Effector memory CD4-positive, alpha-beta T cell (primary cell): ENCODE measurements around the gene CDYL2.

ENCODE experiments used
- DNase-seq, 3 donors: peaks; one replicate each; pipeline ENCODE4 v3.0.0-alpha.2; 2020
- H3K27ac ChIP-seq: 2 replicates; pipeline ENCODE4 v1.7.0; 2013; ENCODE audit warnings: mild to moderate bottlenecking, low read length, moderate library complexity; ENCODE audit not compliant: insufficient read depth, poor library complexity, severe bottlenecking
- H3K27me3 ChIP-seq: replicated peaks from 2 replicates; pipeline ENCODE4 v1.7.0; 2013; ENCODE audit warnings: mild to moderate bottlenecking, low read length; ENCODE audit not compliant: insufficient read depth, control insufficient read depth, poor library complexity, severe bottlenecking
- H3K36me3 ChIP-seq: 2 replicates; pipeline ENCODE4 v1.7.0; 2013; ENCODE audit warnings: mild to moderate bottlenecking, low read length, moderate library complexity; ENCODE audit not compliant: control insufficient read depth, insufficient read depth
- H3K4me1 ChIP-seq: 2 replicates; pipeline ENCODE4 v1.7.0; 2013; ENCODE audit warnings: low read length, mild to moderate bottlenecking; ENCODE audit not compliant: control insufficient read depth, insufficient read depth, poor library complexity, severe bottlenecking
- H3K4me3 ChIP-seq: 2 replicates; pipeline ENCODE4 v1.7.0; 2013; ENCODE audit warnings: low read length, low read depth, mild to moderate bottlenecking; ENCODE audit not compliant: insufficient read depth, poor library complexity, severe bottlenecking
- H3K9me3 ChIP-seq: 2 replicates; pipeline ENCODE4 v1.7.0; 2013; ENCODE audit warnings: mild to moderate bottlenecking, low read length, moderate library complexity; ENCODE audit not compliant: control insufficient read depth

CDYL2 gene

GRCh38 chr16:80703131-80704071 lies 101.0 kb downstream of the CDYL2 start:
- no peak for DNase-seq
- Histone ChIP-seq H3K4me3 (no peak overlapping the region), H3K36me3 (no peaks in the 10 kb centered on the region), H3K27me3 (no peaks in the 10 kb centered on the region), H3K9me3 (no peaks in the 10 kb centered on the region), H3K4me1 (no peaks in the 10 kb centered on the region), H3K27ac (no peak overlapping the region)

- no peaks in the 10 kb centered on the region for H3K4me1 ChIP-seq
- H3K9me3 ChIP-seq: no peaks in the 10 kb centered on the region
- no peaks in the 10 kb centered on the region for H3K36me3 ChIP-seq
- H3K27ac ChIP-seq: no peak overlapping the region
- no peaks in the 10 kb centered on the region for H3K27me3 ChIP-seq
- no peak overlapping the region for H3K4me3 ChIP-seq
- DNase-seq: no peak
Measured at GRCh38 chr16:80702696-80703095, 101.7 kb downstream of the CDYL2 start.

- no peak overlapping the region for H3K27ac ChIP-seq
- H3K27me3 ChIP-seq: no peaks in the 10 kb centered on the region
- no peak for DNase-seq
- no peaks in the 10 kb centered on the region for H3K36me3 ChIP-seq
- no peak overlapping the region for H3K4me3 ChIP-seq
- no peaks in the 10 kb centered on the region for H3K4me1 ChIP-seq
- H3K9me3 ChIP-seq: no peaks in the 10 kb centered on the region
Measured at GRCh38 chr16:80700558-80700957, 103.8 kb downstream of the CDYL2 start.

- Histone ChIP-seq H3K36me3 (no peaks in the 10 kb centered on the region), H3K4me3 (no peak overlapping the region), H3K4me1 (no peaks in the 10 kb centered on the region), H3K27ac (no peak overlapping the region), H3K27me3 (no peaks in the 10 kb centered on the region), H3K9me3 (no peaks in the 10 kb centered on the region)
- DNase-seq: no peak
Measured at GRCh38 chr16:80695020-80695419, 109.4 kb downstream of the CDYL2 start.

- H3K36me3 ChIP-seq: no peaks in the 10 kb centered on the region
- DNase-seq: no peak
- H3K4me1 ChIP-seq: no peaks in the 10 kb centered on the region
- H3K27me3 ChIP-seq: no peaks in the 10 kb centered on the region
- no peak overlapping the region for H3K27ac ChIP-seq
- no peaks in the 10 kb centered on the region for H3K9me3 ChIP-seq
- H3K4me3 ChIP-seq: no peak overlapping the region
Measured at GRCh38 chr16:80693553-80693952, 110.8 kb downstream of the CDYL2 start.

GRCh38 chr16:80692270-80692669 lies 112.1 kb downstream of the CDYL2 start:
- Histone ChIP-seq H3K4me3 (no peak overlapping the region), H3K9me3 (no peaks in the 10 kb centered on the region), H3K27me3 (no peaks in the 10 kb centered on the region), H3K4me1 (no peaks in the 10 kb centered on the region), H3K36me3 (no peaks in the 10 kb centered on the region), H3K27ac (no peak overlapping the region)
- no peak for DNase-seq

- DNase-seq: no peak
- no peaks in the 10 kb centered on the region for H3K9me3 ChIP-seq
- no peak overlapping the region for H3K4me3 ChIP-seq
- H3K27me3 ChIP-seq: no peaks in the 10 kb centered on the region
- H3K27ac ChIP-seq: no peak overlapping the region
- no peaks in the 10 kb centered on the region for H3K4me1 ChIP-seq
- H3K36me3 ChIP-seq: no peaks in the 10 kb centered on the region
Measured at GRCh38 chr16:80691111-80691741, 113.2 kb downstream of the CDYL2 start.

- no peaks in the 10 kb centered on the region for H3K27me3 ChIP-seq
- no peaks in the 10 kb centered on the region for H3K36me3 ChIP-seq
- no peaks in the 10 kb centered on the region for H3K9me3 ChIP-seq
- H3K4me3 ChIP-seq: no peak overlapping the region
- no peaks in the 10 kb centered on the region for H3K4me1 ChIP-seq
- no peak for DNase-seq
- no peak overlapping the region for H3K27ac ChIP-seq
Measured at GRCh38 chr16:80689487-80689886, 114.9 kb downstream of the CDYL2 start.

GRCh38 chr16:80687606-80688005 lies 116.8 kb downstream of the CDYL2 start:
- H3K27ac ChIP-seq: no peak overlapping the region
- H3K9me3 ChIP-seq: no peaks in the 10 kb centered on the region
- no peak overlapping the region for H3K4me3 ChIP-seq
- H3K36me3 ChIP-seq: no peaks in the 10 kb centered on the region
- no peaks in the 10 kb centered on the region for H3K4me1 ChIP-seq
- no peak for DNase-seq
- H3K27me3 ChIP-seq: no peaks in the 10 kb centered on the region

GRCh38 chr16:80684906-80685305 lies 119.5 kb downstream of the CDYL2 start:
- Histone ChIP-seq H3K36me3 (no peaks in the 10 kb centered on the region), H3K4me1 (no peaks in the 10 kb centered on the region), H3K27ac (no peak overlapping the region), H3K9me3 (no peaks in the 10 kb centered on the region), H3K27me3 (no peaks in the 10 kb centered on the region), H3K4me3 (no peak overlapping the region)
- DNase-seq: no peak
